MM.1S (cell line): ENCODE data around the gene RPS3A.

ENCODE experiments used
- DNase-seq: peaks from one replicate; pipeline ENCODE4 v3.0.0-alpha.2; 2015
- H2AFZ ChIP-seq: fragments of 300-600 bp; sonication (generic); 2 replicates; pipeline ENCODE4 v1.6.0; 2016; ENCODE audit warnings: antibody characterized with exemption, low read length
- H3F3A ChIP-seq: fragments of 300-600 bp; sonication (generic); 2 replicates; pipeline ENCODE4 v1.6.1; 2016; ENCODE audit warnings: mild to moderate bottlenecking, antibody characterized with exemption, low read length, moderate library complexity, mixed read lengths; ENCODE audit not compliant: insufficient read depth
- H3K27ac ChIP-seq: fragments of 300-600 bp; sonication (generic); 2 replicates; pipeline ENCODE4 v1.5.1; 2016; ENCODE audit warnings: mild to moderate bottlenecking, low read length
- H3K27me3 ChIP-seq: fragments of 300-600 bp; sonication (generic); replicated peaks from 2 replicates; pipeline ENCODE4 v1.6.0; 2016; ENCODE audit warnings: low read length; ENCODE audit not compliant: insufficient read depth
- H3K36me3 ChIP-seq: fragments of 300-600 bp; sonication (generic); replicated peaks from 2 replicates; pipeline ENCODE4 v1.6.1; 2016; ENCODE audit warnings: mild to moderate bottlenecking, low read length, mixed read lengths; ENCODE audit not compliant: insufficient read depth
- H3K4me1 ChIP-seq: fragments of 300-600 bp; sonication (generic); 2 replicates; pipeline ENCODE4 v1.6.1; 2016; ENCODE audit warnings: low read length, mixed read lengths
- H3K4me2 ChIP-seq: fragments of 300-600 bp; sonication (generic); 2 replicates; pipeline ENCODE4 v1.6.0; 2016; ENCODE audit warnings: low read depth, low read length
- H3K4me3 ChIP-seq: fragments of 300-600 bp; sonication (generic); 2 replicates; pipeline ENCODE4 v1.5.1; 2016; ENCODE audit warnings: low read length, mixed read lengths
- H3K79me2 ChIP-seq: fragments of 300-600 bp; sonication (generic); 2 replicates; pipeline ENCODE4 v1.6.1; 2016; ENCODE audit warnings: mixed run types, low read length, mixed read lengths
- H3K9ac ChIP-seq: fragments of 300-600 bp; sonication (generic); 2 replicates; pipeline ENCODE4 v1.6.1; 2016; ENCODE audit warnings: low read length, mixed read lengths
- H3K9me2 ChIP-seq: fragments of 300-600 bp; sonication (generic); replicated peaks from 2 replicates; pipeline ENCODE4 v1.6.1; 2016; ENCODE audit warnings: mild to moderate bottlenecking, low read length, mixed read lengths; ENCODE audit not compliant: insufficient read depth
- H3K9me3 ChIP-seq: fragments of 300-600 bp; sonication (generic); replicated peaks from 2 replicates; pipeline ENCODE4 v1.6.1; 2016; ENCODE audit warnings: mild to moderate bottlenecking, low read length, mixed read lengths; ENCODE audit not compliant: insufficient read depth
- H4K20me1 ChIP-seq: fragments of 300-600 bp; sonication (generic); 2 replicates; pipeline ENCODE4 v1.6.1; 2016; ENCODE audit warnings: mild to moderate bottlenecking, low read length, moderate library complexity, mixed read lengths; ENCODE audit not compliant: insufficient read depth
- CTCF ChIP-seq: fragments of 300-600 bp; sonication (generic); IDR thresholded peaks from 2 replicates; pipeline ENCODE4 v1.5.1; 2016; ENCODE audit warnings: antibody characterized with exemption, low read length, mixed read lengths
- EZH2 ChIP-seq: fragments of 300-600 bp; sonication (generic); optimal IDR thresholded peaks from 2 replicates; pipeline ENCODE3; 2017; ENCODE audit warnings: low read depth, mild to moderate bottlenecking, antibody characterized with exemption, low read length, mixed read lengths
- EZH2phosphoT487 ChIP-seq: fragments of 300-600 bp; sonication (generic); IDR thresholded peaks from 2 replicates; pipeline ENCODE4 v1.6.1; 2018; ENCODE audit warnings: antibody characterized with exemption, low read length

Gene RPS3A

GRCh38 chr4:151104621-151105020, 5.2 kb downstream of the RPS3A start:
- no peak overlapping the region for H3K4me3 ChIP-seq
- H3K79me2 ChIP-seq, result peaks cover 47% of the 10 kb centered on the region
- H3K27ac ChIP-seq, result no peak overlapping the region
- peaks cover 38% of the 10 kb centered on the region; the same call in 1 of the 2 replicates for H3F3A ChIP-seq
- H4K20me1 ChIP-seq, result peaks cover 22% of the 10 kb centered on the region; the same call in 1 of the 2 replicates
- no peak overlapping the region for H3K9ac ChIP-seq
- H3K27me3 ChIP-seq, result no peaks in the 10 kb centered on the region
- H3K9me3 ChIP-seq, result no peaks in the 10 kb centered on the region
- H3K9me2 ChIP-seq, result no peaks in the 10 kb centered on the region
- H3K4me1 ChIP-seq, result 0 out of 2 replicates have a peak, but pooled peaks cover 3% of the 10 kb centered on the region
- no peak for TF ChIP-seq EZH2phosphoT487
- no peak for TF ChIP-seq CTCF
- no peak for TF ChIP-seq EZH2
- no peak overlapping the region for H3K4me2 ChIP-seq
- H3K36me3 ChIP-seq, result peaks cover 21% of the 10 kb centered on the region; the same call in 1 of the 2 replicates
- DNase-seq, result no peak
- H2AFZ ChIP-seq, result no peak overlapping the region

GRCh38 chr4:151105454-151106032, 6.1 kb downstream of the RPS3A start:
- Histone ChIP-seq H4K20me1 (peaks cover 20% of the 10 kb centered on the region; the same call in 1 of the 2 replicates), H2AFZ (no peak overlapping the region), H3F3A (peaks cover 38% of the 10 kb centered on the region), H3K36me3 (peaks cover 21% of the 10 kb centered on the region; the same call in 1 of the 2 replicates), H3K27me3 (no peaks in the 10 kb centered on the region), H3K9me2 (no peaks in the 10 kb centered on the region), H3K4me2 (no peak overlapping the region), H3K4me3 (no peak overlapping the region), H3K9ac (no peak overlapping the region), H3K9me3 (no peaks in the 10 kb centered on the region), H3K4me1 (0 out of 2 replicates have a peak, but pooled peaks cover 3% of the 10 kb centered on the region), H3K79me2 (peaks cover 38% of the 10 kb centered on the region), H3K27ac (no peak overlapping the region)
- TF ChIP-seq CTCF (no peak), EZH2phosphoT487 (no peak), EZH2 (no peak)
- DNase-seq, result no peak

GRCh38 chr4:151107063-151107462, 7.6 kb downstream of the RPS3A start:
- Histone ChIP-seq H3K9me3 (no peaks in the 10 kb centered on the region), H3K9ac (no peak overlapping the region), H3K4me3 (no peak overlapping the region), H2AFZ (no peak overlapping the region), H3K27ac (no peak overlapping the region), H3K79me2 (peaks cover 22% of the 10 kb centered on the region), H3K9me2 (no peaks in the 10 kb centered on the region), H3K4me2 (no peak overlapping the region), H3K36me3 (peaks cover 19% of the 10 kb centered on the region; the same call in 1 of the 2 replicates), H4K20me1 (peaks cover 9% of the 10 kb centered on the region; the same call in 1 of the 2 replicates), H3K27me3 (no peaks in the 10 kb centered on the region), H3K4me1 (no peaks in the 10 kb centered on the region), H3F3A (peaks cover 36% of the 10 kb centered on the region)
- no peak for TF ChIP-seq EZH2
- no peak for TF ChIP-seq CTCF
- no peak for TF ChIP-seq EZH2phosphoT487
- no peak for DNase-seq
